BJ (cell line): ENCODE measurements around the gene ROGDI. TPM values are rescaled to one million over a fixed set of nuclear protein-coding genes. Genes with fewer than 3 reads are reported as not detected.

ENCODE experiments used
- CTCF ChIA-PET: fragments of 350-600 bp; formaldehyde crosslinking; extraction: SDS; loops from one replicate; lab custom pipeline; 2021; ENCODE audit warnings: antibody characterized with exemption, inconsistent platforms; lab: Yijun Ruan, JAX
- POLR2A ChIA-PET: fragments of 300-600 bp; sonication (Branson Sonifier 250); formaldehyde crosslinking; extraction: SDS; loops from one replicate; lab custom pipeline; 2021; ENCODE audit warnings: antibody characterized with exemption; lab: Charles Lee
- DNase-seq: peaks from one replicate; pipeline ENCODE4 v3.0.0-alpha.2; 2011; ENCODE audit warnings: low read depth
- H3K27me3 ChIP-seq: 2 replicates; pipeline ENCODE4 v1.6.0; 2011; ENCODE audit warnings: low read length; ENCODE audit not compliant: control insufficient read depth, insufficient read depth
- H3K36me3 ChIP-seq: 2 replicates; pipeline ENCODE4 v1.5.1; 2011; ENCODE audit warnings: low read length; ENCODE audit not compliant: control insufficient read depth, insufficient read depth
- H3K4me3 ChIP-seq: 2 replicates; pipeline ENCODE4 v1.5.1; 2011; ENCODE audit warnings: low read depth, mild to moderate bottlenecking, control low read depth, low read length
- CTCF ChIP-seq: IDR thresholded peaks from 2 replicates; pipeline ENCODE4 v1.5.1; 2011; ENCODE audit warnings: low read depth, mild to moderate bottlenecking, control low read depth, inconsistent platforms, low read length, moderate library complexity; ENCODE audit not compliant: insufficient read depth
- polyA plus RNA-seq: library from polyadenylated mRNA; depleted of rRNA; stranded (reverse); fragments of >200 nt; gene quantifications from 2 replicates; pipeline ENCODE4 v1.2.3, GENCODE V29; 2011; rRNA removed
- small RNA-seq: library from RNA; depleted of rRNA; stranded (forward); fragments of <200 nt; gene quantifications from one replicate; pipeline ENCODE3, GENCODE V24; 2012; ENCODE audit warnings: low replicate concordance, low read depth; ENCODE audit not compliant: insufficient read length

ROGDI gene
- polyA plus RNA-seq, 1 experiment: 31.9 TPM

- ChIA-PET POLR2A (no interaction called here), CTCF (interaction anchor here (1.1 to 1.8 kb wide), 3 partner anchors 11 to 208 kb away, joined by 3 to 5 read pairs (median 3); no protein-coding TSS in a partner anchor)
- no peak for TF ChIP-seq CTCF
- Histone ChIP-seq H3K4me3 (no peak overlapping the region), H3K36me3 (peaks cover 19% of the 10 kb centered on the region), H3K27me3 (no peaks in the 10 kb centered on the region)
- DNase-seq: no peak
Observed at GRCh38 chr16:4747906-4748681, 54.3 kb downstream of the ROGDI start.

GRCh38 chr16:4746991-4747574 lies 55.4 kb downstream of the ROGDI start:
- DNase-seq: no peak
- CTCF ChIA-PET: interaction anchor here (1.1 to 1.8 kb wide), 3 partner anchors 10 to 209 kb away, joined by 3 to 5 read pairs (median 3); no protein-coding TSS in a partner anchor
- no peaks in the 10 kb centered on the region for H3K27me3 ChIP-seq

More at GRCh38 chr16:4746991-4747574, 55.4 kb downstream of the ROGDI start:
- TF ChIP-seq CTCF: no peak
- Histone ChIP-seq H3K36me3 (peaks cover 12% of the 10 kb centered on the region; the same call in 1 of the 2 replicates), H3K4me3 (no peak overlapping the region)
- POLR2A ChIA-PET: no interaction called here

Small RNAs within 50 kb of the gene (small RNA-seq; reads per million reads assigned to genes)
- not detected for gene RF00017

Other genes starting within 250 kb of the ROGDI start
- not detected in 2 replicates for gene C16orf96, start 246.3 kb downstream of the ROGDI start, polyA plus RNA-seq
- gene UBALD1, start 187.7 kb downstream of the ROGDI start, polyA plus RNA-seq: 7.7 and 11.6 TPM in 2 replicates
- gene MGRN1, start 177.8 kb downstream of the ROGDI start, polyA plus RNA-seq: 2.9 and 4.5 TPM in 2 replicates
- 17.4 and 33.3 TPM in 2 replicates for gene NUDT16L1, start 109.1 kb downstream of the ROGDI start, polyA plus RNA-seq
- gene ANKS3, start 68.4 kb downstream of the ROGDI start, polyA plus RNA-seq: 14.6 and 23.7 TPM in 2 replicates
- gene DNAAF8, start 68.1 kb downstream of the ROGDI start, polyA plus RNA-seq: 1.9 and 2.2 TPM in 2 replicates
- gene ZNF500, start 35.5 kb downstream of the ROGDI start, polyA plus RNA-seq: 4.9 and 6.5 TPM in 2 replicates
- not detected in 2 replicates for gene SEPTIN12, start 14.3 kb downstream of the ROGDI start, polyA plus RNA-seq
- not detected in 2 replicates for gene SMIM22, start 7.3 kb downstream of the ROGDI start, polyA plus RNA-seq
- 34.0 and 41.6 TPM in 2 replicates for gene GLYR1, start 44.7 kb upstream of the ROGDI start, polyA plus RNA-seq
- gene UBN1, start 44.8 kb upstream of the ROGDI start, polyA plus RNA-seq: 8.8 and 11.2 TPM in 2 replicates
- gene PPL, start 134.5 kb upstream of the ROGDI start, polyA plus RNA-seq: 0.54 and 0.56 TPM in 2 replicates
- gene SEC14L5, start 155.7 kb upstream of the ROGDI start, polyA plus RNA-seq: not detected in 2 replicates
- 10.8 and 17.3 TPM in 2 replicates for gene NAGPA, start 231.3 kb upstream of the ROGDI start, polyA plus RNA-seq